CD4-positive, alpha-beta T cell (primary cell): Measurements from ENCODE around the gene FHOD3. TPM values are rescaled to one million over a fixed set of nuclear protein-coding genes. Genes with fewer than 3 reads are reported as not detected.

Experiments
- ATAC-seq: fragments of 200-7000 bp; cut with Tn5 transposase; one replicate; pipeline ENCODE4 v1.10.0; 2022; ENCODE audit warnings: mild to moderate bottlenecking; ENCODE audit not compliant: poor library complexity
- CTCF ChIA-PET: fragments of 350-600 bp; sonication (Branson Sonifier 250); formaldehyde crosslinking; loops from one replicate; lab custom pipeline; 2021; ENCODE audit warnings: antibody characterized with exemption, inconsistent platforms; lab: Charles Lee
- POLR2A ChIA-PET: fragments of 350-600 bp; sonication (Branson Sonifier 250); formaldehyde crosslinking; loops from one replicate; lab custom pipeline; 2021; ENCODE audit warnings: antibody characterized with exemption, inconsistent platforms; lab: Charles Lee
- DNase-seq, 14 experiments: peaks; one replicate each; pipeline ENCODE4 v3.0.0-alpha.2; 2013 to 2020; ENCODE audit warnings: mixed read lengths in 2 of 14
- H3K27ac ChIP-seq, 2 donors: one replicate each; pipeline versions ENCODE4 v1.5.1 to v1.7.0; 2013; ENCODE audit warnings: low read length in 2 of 2, low read depth in 1 of 2, mild to moderate bottlenecking in 1 of 2
- H3K27me3 ChIP-seq, 2 experiments: 1 replicate in 1 of 2; 2 replicates in 1 of 2; pipeline versions ENCODE4 v1.6.1 to v1.7.0; 2013; ENCODE audit warnings: low read length in 2 of 2, control low read depth in 1 of 2, mild to moderate bottlenecking in 1 of 2, moderate library complexity in 1 of 2; ENCODE audit not compliant: insufficient read depth in 2 of 2, control insufficient read depth in 1 of 2
- H3K36me3 ChIP-seq: one replicate; pipeline ENCODE4 v1.6.1; 2013; ENCODE audit warnings: low read length, control low read depth; ENCODE audit not compliant: insufficient read depth
- H3K4me1 ChIP-seq: one replicate; pipeline ENCODE4 v1.6.1; 2013; ENCODE audit warnings: low read length, control low read depth; ENCODE audit not compliant: insufficient read depth
- H3K4me3 ChIP-seq: one replicate; pipeline ENCODE4 v1.5.1; 2013; ENCODE audit warnings: mild to moderate bottlenecking, low read length, moderate library complexity
- H3K9me3 ChIP-seq, 2 experiments: 1 replicate in 1 of 2; 2 replicates in 1 of 2; pipeline versions ENCODE4 v1.6.1 to v1.7.0; 2013; ENCODE audit warnings: low read length in 2 of 2, mild to moderate bottlenecking in 2 of 2, control low read depth in 1 of 2, moderate library complexity in 1 of 2; ENCODE audit not compliant: control insufficient read depth in 1 of 2, insufficient read depth in 1 of 2
- H3K27ac Mint-ChIP-seq: one replicate; pipeline ENCODE4 v1.8.0; 2020; ENCODE audit warnings: mixed read lengths
- H3K27me3 Mint-ChIP-seq: one replicate; pipeline ENCODE4 v1.8.0; 2021; ENCODE audit warnings: mixed read lengths
- H3K36me3 Mint-ChIP-seq: one replicate; pipeline ENCODE4 v1.8.0; 2021; ENCODE audit warnings: low read depth, mixed read lengths
- H3K4me1 Mint-ChIP-seq: one replicate; pipeline ENCODE4 v1.8.0; 2021; ENCODE audit warnings: low read depth, mixed read lengths
- H3K4me3 Mint-ChIP-seq: one replicate; pipeline ENCODE4 v1.8.0; 2020; ENCODE audit warnings: mild to moderate bottlenecking, mixed read lengths
- H3K9me3 Mint-ChIP-seq: one replicate; pipeline ENCODE4 v1.8.0; 2020; ENCODE audit warnings: mixed read lengths
- CTCF ChIP-seq: fragments of 200-600 bp; IDR thresholded peaks from one replicate; pipeline ENCODE4 v1.8.0; 2022; ENCODE audit warnings: antibody characterized with exemption, mild to moderate bottlenecking
- intact Hi-C, 2 experiments: fragments of 100-400 bp; cut with DNase I in 1 of 2; cut with micrococcal nuclease in 1 of 2; formaldehyde crosslinking; loops; one replicate each; pipeline versions ENCODE4 v1.15.1 to v1.9.0; 2023 to 2025; cut with DNase I, micrococcal nuclease
- total RNA-seq, 174 experiments: library from RNA in 2 of 174; stranded (reverse) in 2 of 174; gene quantifications; one replicate each; pipeline ENCODE4 v1.2.3 and lab custom pipeline; 2021 to 2026

The FHOD3 gene
- total RNA-seq, 2 experiments from 2014 or later = not detected

GRCh38 chr18:36744261-36744876 is 446.9 kb downstream of the FHOD3 start:
- no peaks in the 10 kb centered on the region for H3K36me3 ChIP-seq
- no peak for TF ChIP-seq CTCF
- no peak overlapping the region for H3K27ac ChIP-seq
- ATAC-seq (no peak), DNase-seq (no peak)
- H3K27me3 ChIP-seq = no peaks in the 10 kb centered on the region
- Mint-ChIP-seq H3K4me3 (no peak overlapping the region), H3K9me3 (no peaks in the 10 kb centered on the region), H3K4me1 (no peaks in the 10 kb centered on the region), H3K36me3 (no peaks in the 10 kb centered on the region), H3K27ac (no peak overlapping the region), H3K27me3 (no peaks in the 10 kb centered on the region)
- POLR2A ChIA-PET = no interaction called here
- no peaks in the 10 kb centered on the region for H3K4me1 ChIP-seq
- H3K4me3 ChIP-seq = no peak overlapping the region
- no peaks in the 10 kb centered on the region for H3K9me3 ChIP-seq
- intact Hi-C loops = no loop called here
- CTCF ChIA-PET = no interaction called here

- no peaks in the 10 kb centered on the region for H3K36me3 ChIP-seq
- ChIA-PET POLR2A (no interaction called here), CTCF (no interaction called here)
- TF ChIP-seq CTCF = no peak
- H3K27me3 ChIP-seq = no peaks in the 10 kb centered on the region
- H3K27ac ChIP-seq = no peak overlapping the region
- H3K4me3 ChIP-seq = no peak overlapping the region
- Mint-ChIP-seq H3K27ac (no peak overlapping the region), H3K4me1 (no peaks in the 10 kb centered on the region), H3K27me3 (no peaks in the 10 kb centered on the region), H3K36me3 (no peaks in the 10 kb centered on the region), H3K9me3 (no peaks in the 10 kb centered on the region), H3K4me3 (no peak overlapping the region)
- no peak for DNase-seq
- intact Hi-C loops = no loop called here
- H3K9me3 ChIP-seq = no peaks in the 10 kb centered on the region
- H3K4me1 ChIP-seq = no peaks in the 10 kb centered on the region
- no peak for ATAC-seq
Measured at GRCh38 chr18:36745219-36745975, 447.9 kb downstream of the FHOD3 start.

GRCh38 chr18:36752929-36753865 is 455.7 kb downstream of the FHOD3 start:
- H3K27me3 Mint-ChIP-seq = peaks cover 22% of the 10 kb centered on the region
- H3K4me3 Mint-ChIP-seq = no peak overlapping the region
- no peak for TF ChIP-seq CTCF
- no peak overlapping the region for H3K27ac Mint-ChIP-seq
- H3K36me3 Mint-ChIP-seq = no peaks in the 10 kb centered on the region
- H3K27me3 ChIP-seq = peaks cover 0 to 3% of the 10 kb centered on the region in 2 experiments
- ATAC-seq = no peak
- H3K4me1 Mint-ChIP-seq = no peaks in the 10 kb centered on the region
- CTCF ChIA-PET = no interaction called here
- H3K36me3 ChIP-seq = no peaks in the 10 kb centered on the region
- intact Hi-C loops = loop anchor here in 1 of 2 experiments (5.0 kb wide), 1 partner anchor 51 kb away; no protein-coding TSS in a partner anchor
- H3K27ac ChIP-seq = no peak overlapping the region
- H3K9me3 Mint-ChIP-seq = peaks cover 3% of the 10 kb centered on the region
- H3K9me3 ChIP-seq = no peaks in the 10 kb centered on the region
- POLR2A ChIA-PET = no interaction called here
- no peak for DNase-seq
- no peak overlapping the region for H3K4me3 ChIP-seq
- no peaks in the 10 kb centered on the region for H3K4me1 ChIP-seq
